Erythroblast (primary cell): Measurements from ENCODE around the gene RNF6.
A peak's percentile ranks its signal among the peaks of the same experiment; 100 is the strongest.

Experiments
- GATA1 ChIP-seq: IDR thresholded peaks from 2 replicates; pipeline ENCODE4 v1.6.1; 2011; ENCODE audit warnings: low read depth, mild to moderate bottlenecking, control low read depth, low read length, moderate library complexity
- POLR2A ChIP-seq: IDR thresholded peaks from 2 replicates; pipeline ENCODE4 v1.6.1; 2011; ENCODE audit warnings: mild to moderate bottlenecking, low read length

- peak; percentile 17 for TF ChIP-seq POLR2A
- no peak for TF ChIP-seq GATA1
Observed at GRCh38 chr13:26213982-26214381, 8.1 kb downstream of the RNF6 start.
